Fibroblast of mammary gland (primary cell): Measurements from ENCODE around the gene MAPKAP1.

ENCODE experiments used
- DNase-seq: peaks from one replicate; pipeline ENCODE4 v3.0.0-alpha.2; 2010; ENCODE audit warnings: low read depth
- H3K4me3 ChIP-seq: 2 replicates; pipeline ENCODE4 v1.5.1; 2011; ENCODE audit warnings: low read depth, mild to moderate bottlenecking, low read length, moderate library complexity; ENCODE audit not compliant: control insufficient read depth
- CTCF ChIP-seq: conservative IDR thresholded peaks from 2 replicates; pipeline ENCODE4 v1.5.1; 2011; ENCODE audit warnings: low read depth, low read length, inconsistent platforms; ENCODE audit not compliant: control insufficient read depth, insufficient read depth

MAPKAP1 gene

DNA sequence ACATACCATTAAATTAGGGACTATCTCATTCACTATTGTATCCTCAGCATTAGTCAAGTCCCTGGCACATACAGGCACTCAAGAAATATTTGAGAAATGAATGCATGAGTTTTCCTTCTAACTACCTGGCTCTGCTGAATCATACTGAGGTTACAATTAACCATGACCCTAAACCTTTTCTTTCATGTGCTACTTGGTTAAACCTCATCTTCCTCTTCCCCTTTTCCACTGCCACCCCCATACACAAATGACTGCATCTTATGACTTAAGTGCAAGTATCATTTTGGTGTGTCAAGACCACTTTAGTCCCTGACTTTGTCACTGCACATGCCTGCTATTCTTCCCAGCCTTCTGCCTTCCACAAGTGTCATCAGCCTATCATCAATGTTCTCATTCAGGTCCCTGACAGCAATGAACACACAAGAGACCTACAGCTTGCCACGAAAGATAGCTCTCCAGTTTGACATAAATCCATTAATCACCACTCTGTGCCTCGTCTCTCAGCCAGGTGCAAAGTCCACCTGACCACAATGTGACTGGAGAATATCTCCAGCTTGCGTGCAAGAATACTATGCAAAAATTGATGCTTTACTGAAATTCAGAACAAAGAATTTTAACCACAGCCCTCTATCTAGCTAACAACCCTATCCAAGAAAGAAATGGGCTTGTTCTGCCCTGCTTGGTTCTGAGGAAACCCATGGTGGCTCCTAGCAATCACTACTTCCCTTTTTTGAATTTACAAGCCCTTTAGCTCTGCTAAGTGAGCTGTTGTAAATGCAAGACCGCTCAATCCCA, 74.5 kb downstream of the MAPKAP1 start:
- no peak for DNase-seq
- TF ChIP-seq CTCF = no peak
- H3K4me3 ChIP-seq = no peak overlapping the region

- peak; percentile 76 for TF ChIP-seq CTCF
- H3K4me3 ChIP-seq = no peak overlapping the region
- peak; percentile 68 for DNase-seq
These were observed 75.5 kb downstream of the MAPKAP1 start for GRCh38 chr9:125631391-125632085.

DNA sequence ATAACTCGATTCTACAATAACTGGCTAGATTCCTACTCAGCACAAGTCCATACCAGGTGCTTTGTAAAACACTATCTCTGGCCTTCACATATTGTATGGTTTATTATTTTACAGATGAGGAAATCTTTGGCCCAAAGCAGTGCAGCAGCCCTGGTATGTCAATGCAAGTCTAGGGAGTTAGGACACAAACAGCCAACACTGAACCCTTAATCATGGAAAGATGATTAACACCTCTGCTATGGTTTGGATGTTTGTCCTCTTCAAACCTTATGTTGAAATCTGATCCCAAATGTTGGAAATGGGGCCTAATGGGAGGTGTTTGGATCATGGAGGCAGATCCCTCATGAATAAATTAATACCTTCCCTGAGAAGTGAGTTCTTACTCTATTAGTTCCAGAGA, 76.6 kb downstream of the MAPKAP1 start:
- DNase-seq = no peak
- H3K4me3 ChIP-seq = no peak overlapping the region
- no peak for TF ChIP-seq CTCF

DNA sequence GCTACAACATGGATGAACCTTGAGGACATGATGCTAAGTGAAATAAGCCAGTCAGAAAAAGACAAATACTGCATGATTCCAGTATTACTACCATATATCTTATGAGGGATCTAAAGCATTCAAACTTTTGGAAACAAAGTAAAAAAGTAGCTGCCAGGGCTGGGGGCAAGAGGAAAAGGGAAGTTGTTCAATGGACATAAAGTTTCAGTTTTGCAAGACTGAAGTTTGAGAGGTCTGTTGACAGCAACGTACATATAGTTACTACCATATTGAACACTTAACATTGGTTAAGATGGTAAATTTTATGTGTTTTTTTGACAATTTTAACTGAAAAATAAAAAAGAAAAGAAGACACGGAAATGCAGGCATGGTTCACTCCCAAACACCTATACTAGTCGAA, 77.6 kb downstream of the MAPKAP1 start:
- no peak overlapping the region for H3K4me3 ChIP-seq
- TF ChIP-seq CTCF = no peak
- no peak for DNase-seq

GRCh38 chr9:125626187-125626586, 80.8 kb downstream of the MAPKAP1 start:
- TF ChIP-seq CTCF = no peak
- H3K4me3 ChIP-seq = no peak overlapping the region
- DNase-seq = peak; percentile 44

- H3K4me3 ChIP-seq = no peak overlapping the region
- TF ChIP-seq CTCF = no peak
- no peak for DNase-seq
These were observed 85.8 kb downstream of the MAPKAP1 start for GRCh38 chr9:125621170-125621569.
